Effector memory CD4-positive, alpha-beta T cell (primary cell): ENCODE measurements around the gene ANXA2R.

Experiments used
- DNase-seq, 3 donors: peaks; one replicate each; pipeline ENCODE4 v3.0.0-alpha.2; 2020
- H3K27ac ChIP-seq: 2 replicates; pipeline ENCODE4 v1.7.0; 2013; ENCODE audit warnings: mild to moderate bottlenecking, low read length, moderate library complexity; ENCODE audit not compliant: insufficient read depth, poor library complexity, severe bottlenecking
- H3K27me3 ChIP-seq: replicated peaks from 2 replicates; pipeline ENCODE4 v1.7.0; 2013; ENCODE audit warnings: mild to moderate bottlenecking, low read length; ENCODE audit not compliant: insufficient read depth, control insufficient read depth, poor library complexity, severe bottlenecking
- H3K36me3 ChIP-seq: 2 replicates; pipeline ENCODE4 v1.7.0; 2013; ENCODE audit warnings: mild to moderate bottlenecking, low read length, moderate library complexity; ENCODE audit not compliant: control insufficient read depth, insufficient read depth
- H3K4me1 ChIP-seq: 2 replicates; pipeline ENCODE4 v1.7.0; 2013; ENCODE audit warnings: low read length, mild to moderate bottlenecking; ENCODE audit not compliant: control insufficient read depth, insufficient read depth, poor library complexity, severe bottlenecking
- H3K4me3 ChIP-seq: 2 replicates; pipeline ENCODE4 v1.7.0; 2013; ENCODE audit warnings: low read length, low read depth, mild to moderate bottlenecking; ENCODE audit not compliant: insufficient read depth, poor library complexity, severe bottlenecking
- H3K9me3 ChIP-seq: 2 replicates; pipeline ENCODE4 v1.7.0; 2013; ENCODE audit warnings: mild to moderate bottlenecking, low read length, moderate library complexity; ENCODE audit not compliant: control insufficient read depth

The ANXA2R gene

DNA sequence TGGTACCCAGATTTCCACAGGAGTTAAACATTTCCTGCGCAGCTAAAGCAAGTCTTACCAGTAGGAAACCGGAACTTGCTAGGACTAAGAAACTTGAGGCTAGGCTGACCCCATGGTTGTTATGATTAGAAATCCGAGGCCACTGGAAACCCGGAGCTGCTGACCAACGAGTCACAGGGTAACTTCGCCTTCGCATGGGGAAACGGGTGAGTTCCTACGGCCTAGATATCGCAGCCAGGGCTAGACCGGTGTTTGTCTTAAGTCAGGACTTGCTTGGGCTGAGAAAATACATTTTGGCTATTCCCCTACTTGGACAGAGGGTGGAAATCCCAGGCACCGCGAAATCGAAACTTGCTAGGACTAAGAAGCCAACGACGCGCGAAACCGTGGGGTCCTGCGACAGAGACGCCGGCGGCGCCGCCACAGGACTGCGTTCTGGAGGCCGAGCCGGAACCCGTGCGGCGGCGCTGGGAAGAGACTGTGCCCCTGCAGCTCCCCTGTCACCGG is 1.6 kb upstream of the ANXA2R start:
- peak in 2 of 3 donors; percentile 71 to 72 for DNase-seq

DNA sequence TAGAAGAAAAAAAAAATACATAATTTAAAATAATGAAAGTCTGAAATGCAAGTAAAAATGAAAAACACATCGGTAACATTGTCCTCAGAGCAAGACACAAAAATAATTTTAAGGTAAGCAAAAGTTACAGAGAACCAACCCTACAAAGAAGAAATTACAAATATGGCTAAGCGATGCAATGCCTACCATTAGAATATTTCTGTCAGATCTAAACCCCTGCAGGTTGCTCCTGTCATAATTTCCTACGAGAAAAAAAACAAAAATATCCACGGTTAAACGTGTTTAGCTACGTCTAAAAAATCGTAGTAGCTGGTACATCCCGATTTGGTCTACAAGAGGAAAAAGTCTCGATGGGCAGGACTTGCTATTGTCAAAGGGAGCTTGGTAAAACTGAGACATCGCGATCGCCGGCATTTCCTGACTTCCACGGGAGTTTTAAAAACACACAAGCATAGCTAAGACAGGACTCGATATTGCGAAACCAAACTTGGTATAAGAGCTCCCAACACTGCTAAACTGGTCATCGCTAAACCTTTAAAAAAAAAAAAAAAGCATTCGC is 1.1 kb upstream of the ANXA2R start:
- no peaks in the 10 kb centered on the region for H3K9me3 ChIP-seq
- peak in 1 of 3 donors; percentile 21 for DNase-seq
- H3K36me3 ChIP-seq = no peaks in the 10 kb centered on the region
- peak overlapping the region; percentile 97 for H3K27ac ChIP-seq
- H3K4me1 ChIP-seq = peaks cover 17% of the 10 kb centered on the region
- H3K27me3 ChIP-seq = no peaks in the 10 kb centered on the region
- peak overlapping the region; percentile 71 for H3K4me3 ChIP-seq

More for the DNA sequence above, 1.6 kb upstream of the ANXA2R start:
- Histone ChIP-seq H3K27ac (peak overlapping the region; percentile 97), H3K4me1 (peaks cover 16% of the 10 kb centered on the region), H3K4me3 (peak overlapping the region; percentile 71), H3K9me3 (no peaks in the 10 kb centered on the region), H3K27me3 (no peaks in the 10 kb centered on the region), H3K36me3 (no peaks in the 10 kb centered on the region)

DNA sequence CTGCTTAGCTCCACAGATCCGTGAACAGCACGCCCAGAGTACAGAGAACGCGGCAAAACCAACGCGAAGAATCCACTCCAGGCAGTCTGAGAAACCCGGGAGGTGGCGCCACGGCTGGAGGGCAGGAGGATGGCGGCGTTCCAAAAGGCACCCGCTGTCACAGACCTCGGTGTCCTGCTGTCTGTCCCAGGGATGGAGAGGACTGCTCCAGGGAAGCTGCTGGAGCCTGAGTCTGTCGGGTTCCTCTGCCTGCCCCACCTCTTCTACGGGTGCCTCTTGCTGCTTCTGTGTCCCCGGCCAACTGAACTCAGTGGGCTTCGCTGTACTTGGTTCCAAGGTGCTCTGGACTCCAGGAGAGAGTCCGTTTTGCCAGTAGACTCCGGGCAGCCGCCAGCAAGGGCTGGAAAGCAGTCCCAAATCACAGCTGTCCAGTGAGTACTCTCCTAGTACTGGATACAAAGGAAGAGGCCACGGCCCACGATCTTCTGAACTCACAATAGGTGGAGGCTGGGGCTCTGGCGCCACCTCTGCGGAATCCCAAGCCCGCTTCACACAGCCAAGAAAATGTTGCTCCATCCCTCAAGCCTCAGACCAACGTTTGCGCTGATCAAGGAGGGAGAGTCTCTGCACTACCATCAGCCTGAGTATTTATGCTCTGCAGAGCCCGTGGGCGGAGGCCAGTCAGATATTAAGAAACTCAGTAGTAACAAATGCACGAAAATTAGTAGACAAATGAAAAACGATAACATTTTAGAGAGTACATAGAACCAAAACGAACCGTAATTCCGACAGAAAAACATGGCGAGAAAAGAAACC is 440 bp downstream of the ANXA2R start:
- Histone ChIP-seq H3K4me3 (peak overlapping the region; percentile 71), H3K36me3 (no peaks in the 10 kb centered on the region), H3K4me1 (peaks cover 20% of the 10 kb centered on the region), H3K27me3 (no peaks in the 10 kb centered on the region), H3K9me3 (no peaks in the 10 kb centered on the region), H3K27ac (peak overlapping the region; percentile 97)
- peak; percentile 43 to 62 (median 56) for DNase-seq

DNA sequence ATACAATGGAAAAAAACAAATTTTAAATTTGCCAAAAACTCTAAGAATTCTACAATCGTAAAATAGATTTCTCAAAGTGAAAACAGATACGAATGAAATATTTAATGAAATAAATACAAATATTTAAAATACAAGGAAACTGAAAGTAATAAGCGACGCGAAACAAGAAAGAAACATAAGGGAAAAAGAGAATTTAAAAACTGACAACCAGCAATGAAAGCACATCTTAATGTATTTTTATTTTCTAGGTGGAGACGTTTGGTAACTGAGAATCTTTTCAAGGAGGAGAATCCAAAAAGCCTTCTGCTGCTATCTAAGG is 1.0 kb downstream of the ANXA2R start:
- Histone ChIP-seq H3K4me3 (peak overlapping the region; percentile 71), H3K27ac (peak overlapping the region; percentile 97), H3K27me3 (no peaks in the 10 kb centered on the region), H3K9me3 (no peaks in the 10 kb centered on the region), H3K4me1 (peaks cover 20% of the 10 kb centered on the region), H3K36me3 (no peaks in the 10 kb centered on the region)
- DNase-seq = no peak

DNA sequence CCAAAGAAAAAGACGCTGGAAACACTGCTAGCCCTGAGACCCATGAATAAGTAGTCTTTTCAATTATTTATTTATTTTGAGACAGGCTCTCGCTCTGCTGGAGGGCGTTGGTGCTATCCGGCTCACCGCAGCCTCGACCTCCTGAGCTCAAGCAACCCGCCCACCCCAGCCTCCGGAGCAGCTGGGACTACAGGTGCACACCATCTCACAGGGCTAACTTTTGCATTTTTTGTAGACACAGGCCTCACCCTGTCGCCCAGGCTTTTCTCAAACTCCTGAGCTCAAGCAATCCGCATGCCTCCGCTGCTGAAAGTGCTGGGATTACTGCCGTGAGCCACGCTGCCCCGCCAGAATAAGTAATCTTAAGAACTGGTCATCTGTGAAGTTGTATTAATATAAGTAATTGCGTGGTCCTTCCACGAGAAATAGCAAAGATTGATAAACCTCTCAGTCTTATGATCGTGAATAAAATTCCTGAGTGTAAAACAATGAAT is 1.6 kb downstream of the ANXA2R start:
- Histone ChIP-seq H3K4me3 (peak overlapping the region; percentile 71), H3K4me1 (peaks cover 20% of the 10 kb centered on the region)

DNA sequence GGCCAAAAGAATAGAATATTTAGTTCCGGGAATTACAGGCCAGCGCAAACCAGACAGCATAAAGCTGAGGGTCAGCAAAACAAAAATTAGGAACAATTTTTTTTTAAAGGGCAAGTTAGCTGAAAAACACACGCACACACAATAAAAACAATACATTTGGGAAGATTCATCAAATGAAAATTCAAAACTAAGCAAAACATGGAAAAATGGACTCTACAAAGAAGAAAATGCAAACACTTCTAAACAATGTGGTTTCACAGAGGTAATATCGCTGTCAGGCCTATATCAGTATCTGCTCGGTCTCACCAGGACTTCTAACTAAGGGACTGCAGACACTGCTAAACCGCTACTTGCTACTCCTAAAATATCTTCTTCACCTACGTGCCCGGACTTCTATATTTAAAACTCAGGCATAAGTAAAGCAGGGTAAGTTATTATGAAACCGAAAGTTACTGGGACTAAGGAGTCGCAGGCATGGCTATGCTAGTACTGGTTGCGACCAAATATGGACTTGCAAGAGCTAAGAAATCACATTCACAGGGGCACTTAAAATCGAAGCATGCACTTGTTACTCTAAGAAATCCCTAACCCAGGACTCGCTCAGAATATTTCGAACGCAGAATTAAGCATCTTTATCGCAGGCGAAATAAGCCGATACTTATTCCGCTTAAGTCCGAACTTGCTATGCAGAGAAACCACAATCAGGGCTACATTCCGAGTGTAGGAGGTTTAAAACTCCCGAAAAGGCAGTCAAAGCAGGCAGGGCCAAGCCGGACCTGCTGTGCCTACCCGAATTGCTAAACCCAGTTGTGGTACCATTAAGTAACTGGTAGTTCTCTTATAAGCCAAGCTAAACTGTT is 2.3 kb downstream of the ANXA2R start:
- peak in 2 of 3 donors; percentile 24 to 33 for DNase-seq
- Histone ChIP-seq H3K4me3 (peak overlapping the region; percentile 71), H3K36me3 (no peaks in the 10 kb centered on the region), H3K27ac (peak overlapping the region; percentile 97), H3K4me1 (peaks cover 14% of the 10 kb centered on the region), H3K9me3 (no peaks in the 10 kb centered on the region), H3K27me3 (no peaks in the 10 kb centered on the region)

More for the DNA sequence above, 1.6 kb downstream of the ANXA2R start:
- H3K36me3 ChIP-seq = no peaks in the 10 kb centered on the region
- H3K9me3 ChIP-seq = no peaks in the 10 kb centered on the region
- H3K27me3 ChIP-seq = no peaks in the 10 kb centered on the region
- DNase-seq = peak in 1 of 3 donors; percentile 22
- peak overlapping the region; percentile 97 for H3K27ac ChIP-seq

DNA sequence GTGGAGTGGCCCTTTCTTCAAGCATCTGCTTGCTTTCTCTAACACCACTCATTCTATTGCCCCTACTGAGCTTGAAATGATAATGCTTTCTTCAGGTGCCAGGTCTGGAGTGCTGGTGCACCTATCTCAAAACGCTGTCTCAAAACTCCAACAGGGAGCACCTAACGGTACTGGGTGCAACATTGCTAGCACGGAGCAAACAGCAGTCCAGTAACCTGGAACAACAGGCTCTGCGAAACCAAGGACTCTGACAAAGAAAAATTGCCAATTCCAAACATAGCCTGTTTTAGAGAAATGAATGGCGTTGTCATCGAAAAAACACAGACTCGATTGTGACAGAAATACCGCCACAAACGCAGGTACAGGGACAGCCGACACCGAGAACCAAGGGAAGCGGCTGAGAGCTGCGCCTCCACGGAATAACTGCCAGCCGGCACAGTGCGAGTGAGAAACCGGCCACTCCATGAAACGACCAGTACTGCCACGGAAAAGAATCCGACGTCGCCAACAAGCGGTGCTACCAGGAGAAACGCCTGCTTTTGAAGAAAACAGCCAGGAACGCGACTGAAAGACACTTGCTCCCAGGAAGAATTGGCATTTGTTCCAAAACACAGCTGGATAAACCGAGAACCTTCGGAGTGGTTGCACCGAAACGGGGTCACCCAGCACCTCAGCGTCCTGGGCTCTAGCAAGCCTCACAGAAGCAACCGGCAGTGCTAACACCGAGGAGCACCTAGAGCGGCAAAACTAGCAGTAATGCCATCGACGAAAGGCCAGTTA is 3.1 kb downstream of the ANXA2R start:
- no peaks in the 10 kb centered on the region for H3K36me3 ChIP-seq
- peak overlapping the region; percentile 97 for H3K27ac ChIP-seq
- no peak for DNase-seq
- no peaks in the 10 kb centered on the region for H3K9me3 ChIP-seq
- peak overlapping the region; percentile 71 for H3K4me3 ChIP-seq
- H3K4me1 ChIP-seq = peaks cover 10% of the 10 kb centered on the region
- H3K27me3 ChIP-seq = no peaks in the 10 kb centered on the region

DNA sequence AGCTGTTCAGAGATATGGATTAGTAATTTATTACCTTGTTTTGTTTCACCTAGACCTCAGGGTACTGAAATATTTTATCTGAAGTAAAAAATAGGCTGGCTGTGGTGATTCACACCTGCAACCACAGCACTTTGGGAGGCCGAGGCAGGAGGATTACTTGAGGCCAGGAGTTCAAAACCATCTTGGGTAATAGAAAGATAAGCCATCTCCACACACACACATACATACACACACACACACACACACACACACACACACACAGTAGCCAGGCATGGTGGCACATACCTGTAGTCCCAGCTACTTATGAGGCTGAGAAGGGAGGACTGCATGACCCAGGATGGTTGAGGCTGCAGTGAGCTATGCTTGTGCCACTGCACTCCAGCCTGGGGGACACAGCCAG is 3.7 kb downstream of the ANXA2R start:
- no peak overlapping the region for H3K4me3 ChIP-seq
- no peaks in the 10 kb centered on the region for H3K36me3 ChIP-seq
- no peaks in the 10 kb centered on the region for H3K27me3 ChIP-seq
- H3K9me3 ChIP-seq = no peaks in the 10 kb centered on the region
- H3K4me1 ChIP-seq = peaks cover 10% of the 10 kb centered on the region
- peak overlapping the region; percentile 97 for H3K27ac ChIP-seq
- no peak for DNase-seq

DNA sequence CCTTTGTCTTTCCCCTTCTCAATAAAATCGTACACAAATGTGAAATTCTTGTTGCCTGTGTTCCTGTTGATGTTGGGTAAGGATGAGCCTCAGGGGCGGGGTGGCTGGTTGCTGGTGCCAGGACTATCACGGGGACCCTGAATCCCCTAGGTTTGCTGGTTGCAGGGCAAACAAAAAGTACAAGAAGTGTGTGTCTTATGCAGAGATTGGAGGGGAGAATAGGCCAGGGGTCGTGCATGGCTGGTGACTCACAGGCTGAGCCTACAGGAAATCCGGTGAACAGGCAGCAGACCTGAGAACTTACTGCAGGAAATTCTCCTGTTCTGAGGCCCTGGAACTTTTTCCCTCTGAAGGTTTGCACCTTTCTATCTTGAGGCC is 5.5 kb downstream of the ANXA2R start:
- peaks cover 10% of the 10 kb centered on the region for H3K4me1 ChIP-seq
- DNase-seq = no peak
- no peak overlapping the region for H3K27ac ChIP-seq
- H3K36me3 ChIP-seq = no peaks in the 10 kb centered on the region
- no peaks in the 10 kb centered on the region for H3K27me3 ChIP-seq
- H3K9me3 ChIP-seq = no peaks in the 10 kb centered on the region
- no peak overlapping the region for H3K4me3 ChIP-seq
